H9 (cell line): ENCODE data around the gene PVR. TPM values are rescaled to one million over a fixed set of nuclear protein-coding genes. Genes with fewer than 3 reads are reported as not detected.

Source experiments
- DNase-seq: peaks from one replicate; pipeline ENCODE4 v3.0.0-alpha.2; 2017
- H2AFZ ChIP-seq: one replicate; pipeline ENCODE4 v1.6.1; 2013; ENCODE audit warnings: mild to moderate bottlenecking, low read length, control low read depth, moderate library complexity
- H2AK5ac ChIP-seq: 2 replicates; pipeline ENCODE4 v1.6.1; 2013; ENCODE audit warnings: low read length, control low read depth, mixed read lengths; ENCODE audit not compliant: insufficient read length
- H2BK120ac ChIP-seq: one replicate; pipeline ENCODE4 v1.6.1; 2013; ENCODE audit warnings: low read depth, mild to moderate bottlenecking, low read length, control low read depth, inconsistent platforms; ENCODE audit not compliant: poor library complexity, severe bottlenecking
- H2BK12ac ChIP-seq: 2 replicates; pipeline ENCODE4 v1.6.1; 2013; ENCODE audit warnings: low read length, control low read depth, mixed read lengths, low read depth; ENCODE audit not compliant: insufficient read length
- H2BK15ac ChIP-seq: 2 replicates; pipeline ENCODE4 v1.6.1; 2013; ENCODE audit warnings: low read depth, low read length, control low read depth
- H2BK20ac ChIP-seq: one replicate; pipeline ENCODE4 v1.6.1; 2013; ENCODE audit warnings: low read depth, mild to moderate bottlenecking, low read length, control low read depth, inconsistent platforms; ENCODE audit not compliant: poor library complexity, severe bottlenecking
- H2BK5ac ChIP-seq: 2 replicates; pipeline ENCODE4 v1.6.1; 2013; ENCODE audit warnings: low read length, control low read depth, mixed read lengths; ENCODE audit not compliant: insufficient read length
- H3K14ac ChIP-seq: 2 replicates; pipeline ENCODE4 v1.6.1; 2013; ENCODE audit warnings: low read length, control low read depth; ENCODE audit not compliant: insufficient read depth
- H3K18ac ChIP-seq: 2 replicates; pipeline ENCODE4 v1.6.1; 2013; ENCODE audit warnings: low read depth, mild to moderate bottlenecking, mixed read lengths, low read length, control low read depth; ENCODE audit not compliant: insufficient read length
- H3K23ac ChIP-seq: 2 replicates; pipeline ENCODE4 v1.6.1; 2013; ENCODE audit warnings: low read length, control low read depth, mixed read lengths, low read depth; ENCODE audit not compliant: insufficient read length
- H3K23me2 ChIP-seq: 2 replicates; pipeline ENCODE4 v1.6.1; 2013; ENCODE audit warnings: low read depth, mild to moderate bottlenecking, mixed read lengths, low read length, control low read depth; ENCODE audit not compliant: insufficient read length, poor library complexity, severe bottlenecking
- H3K27ac ChIP-seq: 2 replicates; pipeline ENCODE4 v1.5.1; 2013; ENCODE audit warnings: low read length, control low read depth, mixed read lengths, low read depth; ENCODE audit not compliant: insufficient read length
- H3K27me3 ChIP-seq: 2 replicates; pipeline ENCODE4 v1.6.1; 2013; ENCODE audit warnings: low read length, control low read depth, inconsistent platforms; ENCODE audit not compliant: insufficient read depth
- H3K4ac ChIP-seq: 2 replicates; pipeline ENCODE4 v1.6.1; 2013; ENCODE audit warnings: low read depth, mild to moderate bottlenecking, control low read depth, inconsistent platforms, low read length, moderate library complexity
- H3K4me1 ChIP-seq: 2 replicates; pipeline ENCODE4 v1.6.1; 2013; ENCODE audit warnings: low read length, control low read depth, inconsistent platforms; ENCODE audit not compliant: insufficient read depth
- H3K4me2 ChIP-seq: 2 replicates; pipeline ENCODE4 v1.6.1; 2013; ENCODE audit warnings: low read length, control low read depth, mixed read lengths; ENCODE audit not compliant: insufficient read length, insufficient read depth
- H3K56ac ChIP-seq: 2 replicates; pipeline ENCODE4 v1.6.1; 2013; ENCODE audit warnings: low read depth, mild to moderate bottlenecking, mixed read lengths, low read length, control low read depth; ENCODE audit not compliant: insufficient read length
- H3K79me1 ChIP-seq: 2 replicates; pipeline ENCODE4 v1.6.1; 2013; ENCODE audit warnings: low read depth, mild to moderate bottlenecking, moderate library complexity, low read length, control low read depth, inconsistent platforms; ENCODE audit not compliant: insufficient read depth, poor library complexity, severe bottlenecking
- H3K79me2 ChIP-seq: 2 replicates; pipeline ENCODE4 v1.6.1; 2013; ENCODE audit warnings: low read length, control low read depth, inconsistent platforms; ENCODE audit not compliant: insufficient read depth
- H3K9ac ChIP-seq: 2 replicates; pipeline ENCODE4 v1.6.1; 2013; ENCODE audit warnings: low read length, control low read depth, mixed read lengths; ENCODE audit not compliant: insufficient read length; ENCODE audit errors: extremely low read depth
- H3K9me3 ChIP-seq: one replicate; pipeline ENCODE4 v1.6.1; 2013; ENCODE audit warnings: low read depth, low read length, inconsistent platforms; ENCODE audit not compliant: control insufficient read depth
- H3T11ph ChIP-seq: one replicate; pipeline ENCODE4 v1.6.1; 2013; ENCODE audit warnings: mild to moderate bottlenecking, low read length, control low read depth, inconsistent platforms
- H4K20me1 ChIP-seq: one replicate; pipeline ENCODE4 v1.6.1; 2013; ENCODE audit not compliant: control insufficient read depth, insufficient read length, insufficient read depth
- H4K5ac ChIP-seq: 2 replicates; pipeline ENCODE4 v1.6.1; 2013; ENCODE audit warnings: low read depth, mild to moderate bottlenecking, mixed read lengths, low read length, control low read depth; ENCODE audit not compliant: insufficient read length
- H4K8ac ChIP-seq: replicated peaks from 2 replicates; pipeline ENCODE4 v1.6.1; 2013; ENCODE audit warnings: low read length, control low read depth, mixed read lengths, low read depth; ENCODE audit not compliant: insufficient read length
- H4K91ac ChIP-seq: 2 replicates; pipeline ENCODE4 v1.6.1; 2013; ENCODE audit warnings: low read depth, mild to moderate bottlenecking, moderate library complexity, mixed read lengths, low read length, control low read depth; ENCODE audit not compliant: insufficient read length
- H3K27ac Mint-ChIP-seq, 3 experiments: 2 replicates in 2 of 3; 3 replicates in 1 of 3; pipeline ENCODE4 v1.8.0; 2020 to 2021; ENCODE audit warnings: mixed read lengths in 3 of 3, mild to moderate bottlenecking in 1 of 3, moderate library complexity in 1 of 3
- H3K27me3 Mint-ChIP-seq: 2 replicates; pipeline ENCODE4 v1.8.0; 2021; ENCODE audit warnings: low read depth, mild to moderate bottlenecking, moderate library complexity, mixed read lengths
- H3K36me3 Mint-ChIP-seq, 3 experiments: 2 replicates in 2 of 3; 3 replicates in 1 of 3; pipeline ENCODE4 v1.8.0; 2020 to 2021; ENCODE audit warnings: low read depth in 3 of 3, mixed read lengths in 3 of 3; ENCODE audit not compliant: insufficient read depth in 1 of 3
- H3K4me1 Mint-ChIP-seq, 2 experiments: 2 replicates each; pipeline ENCODE4 v1.8.0; 2020; ENCODE audit warnings: mixed read lengths in 2 of 2
- H3K4me3 Mint-ChIP-seq, 2 experiments: 2 replicates in 1 of 2; 3 replicates in 1 of 2; pipeline ENCODE4 v1.8.0; 2020 to 2021; ENCODE audit warnings: mild to moderate bottlenecking in 2 of 2, mixed read lengths in 2 of 2, moderate library complexity in 1 of 2
- H3K9me3 Mint-ChIP-seq, 2 experiments: 2 replicates in 1 of 2; 3 replicates in 1 of 2; pipeline ENCODE4 v1.8.0; 2020; ENCODE audit warnings: mild to moderate bottlenecking in 2 of 2, mixed read lengths in 2 of 2, moderate library complexity in 1 of 2
- CTCF ChIP-seq: fragments of 200-600 bp; sonication (generic); conservative IDR thresholded peaks from 3 replicates; pipeline ENCODE4 v1.8.0; 2021; ENCODE audit warnings: antibody characterized with exemption, mild to moderate bottlenecking
- WGBS: extraction: QIAGEN DNeasy Blood & Tissue Kit; methylation state at CpG from one replicate; pipeline ENCODE4 v1.1.7; 2013; ENCODE audit warnings: missing lambda C conversion rate, low lambda C conversion rate, mixed read lengths; ENCODE audit not compliant: insufficient read length; ENCODE audit errors: extremely low coverage; 5-methylcytosine and 5-hydroxymethylcytosine counted together
- total RNA-seq: library from RNA; stranded (reverse); gene quantifications from 2 replicates; pipeline ENCODE4 v1.2.1, GENCODE V29; 2021

The PVR gene
- total RNA-seq, 1 experiment from 2014 or later: 29.2 TPM

GRCh38 chr19:44607049-44607448 lies 36.7 kb upstream of the PVR start:
- Histone ChIP-seq H3K4ac (no peak overlapping the region), H2BK5ac (no peak overlapping the region), H3K79me2 (no peaks in the 10 kb centered on the region), H2BK12ac (no peak overlapping the region), H3K23ac (no peak overlapping the region), H3K4me2 (no peak overlapping the region), H2BK15ac (no peak overlapping the region), H4K91ac (no peak overlapping the region), H3K27me3 (no peaks in the 10 kb centered on the region), H2BK20ac (no peak overlapping the region), H3K14ac (no peak overlapping the region), H3K9me3 (no peaks in the 10 kb centered on the region), H2AFZ (no peak overlapping the region), H3K27ac (no peak overlapping the region), H3K9ac (no peak overlapping the region), H3T11ph (no peak overlapping the region), H3K4me1 (peaks cover 4% of the 10 kb centered on the region; the same call in 1 of the 2 replicates), H4K8ac (no peak overlapping the region), H2BK120ac (no peak overlapping the region), H3K18ac (no peak overlapping the region), H4K5ac (no peak overlapping the region), H3K56ac (no peak overlapping the region), H2AK5ac (no peak overlapping the region), H3K23me2 (no peaks in the 10 kb centered on the region), H3K79me1 (no peaks in the 10 kb centered on the region), H4K20me1 (no peaks in the 10 kb centered on the region)
- Mint-ChIP-seq H3K4me3 (no peak overlapping the region), H3K27ac (no peak overlapping the region), H3K4me1 (peaks cover 35 to 37% of the 10 kb centered on the region in 2 experiments), H3K9me3 (no peaks in the 10 kb centered on the region; a peak in 1 of 5 replicates), H3K36me3 (peaks cover 0 to 4% (median 2%) of the 10 kb centered on the region in 3 experiments; a peak in 2 of 7 replicates), H3K27me3 (no peaks in the 10 kb centered on the region; the same call in 1 of the 2 replicates)
- no peak for TF ChIP-seq CTCF
- WGBS: no CpG with 5 or more reads among the region's 2 CpGs
- DNase-seq: no peak
